Kidney capillary endothelial cell (primary cell): Measurements from ENCODE around the gene HACE1.

Experiments
- DNase-seq: peaks from one replicate; pipeline ENCODE4 v3.0.0-alpha.2; 2018; ENCODE audit warnings: low spot score

HACE1 gene

GRCh38 chr6:104685871-104686549 lies 173.7 kb downstream of the HACE1 start:
- DNase-seq = no peak

- DNase-seq = peak; percentile 14
Observed at GRCh38 chr6:104684911-104685415, 174.8 kb downstream of the HACE1 start.

- no peak for DNase-seq
Observed at GRCh38 chr6:104683809-104684208, 175.9 kb downstream of the HACE1 start.

GRCh38 chr6:104682722-104683643 lies 176.7 kb downstream of the HACE1 start:
- peak; percentile 72 for DNase-seq

- no peak for DNase-seq
Observed at GRCh38 chr6:104680539-104680938, 179.2 kb downstream of the HACE1 start.

GRCh38 chr6:104679971-104680370 lies 179.7 kb downstream of the HACE1 start:
- DNase-seq = no peak
